ENCODE results near the gene NEMP2. TPM values are rescaled to one million over a fixed set of nuclear protein-coding genes. Genes with fewer than 3 reads are reported as not detected.

Gene NEMP2
- total RNA-seq, 1 experiment from 2014 or later: 12.0 TPM

GRCh38 chr2:190524928-190525327, 9.6 kb downstream of the NEMP2 start:
- Histone ChIP-seq H3K4me3 (ENCODE audit: low read depth in 2 of 2, low read length in 2 of 2) (no peak overlapping the region), H3K27me3 (ENCODE audit: control insufficient read depth, insufficient read depth, low read length) (no peaks in the 10 kb centered on the region), H3K4me1 (ENCODE audit: control insufficient read depth, insufficient read depth, low read length) (no peaks in the 10 kb centered on the region; the same call in 1 of the 2 replicates), H3K27ac (ENCODE audit: low read length) (no peak overlapping the region), H3K36me3 (ENCODE audit: control insufficient read depth, insufficient read depth, low read length) (no peaks in the 10 kb centered on the region), H3K9me3 (ENCODE audit: control insufficient read depth, insufficient read depth, low read depth, low read length) (no peaks in the 10 kb centered on the region)
- TF ChIP-seq, protein P1, sequence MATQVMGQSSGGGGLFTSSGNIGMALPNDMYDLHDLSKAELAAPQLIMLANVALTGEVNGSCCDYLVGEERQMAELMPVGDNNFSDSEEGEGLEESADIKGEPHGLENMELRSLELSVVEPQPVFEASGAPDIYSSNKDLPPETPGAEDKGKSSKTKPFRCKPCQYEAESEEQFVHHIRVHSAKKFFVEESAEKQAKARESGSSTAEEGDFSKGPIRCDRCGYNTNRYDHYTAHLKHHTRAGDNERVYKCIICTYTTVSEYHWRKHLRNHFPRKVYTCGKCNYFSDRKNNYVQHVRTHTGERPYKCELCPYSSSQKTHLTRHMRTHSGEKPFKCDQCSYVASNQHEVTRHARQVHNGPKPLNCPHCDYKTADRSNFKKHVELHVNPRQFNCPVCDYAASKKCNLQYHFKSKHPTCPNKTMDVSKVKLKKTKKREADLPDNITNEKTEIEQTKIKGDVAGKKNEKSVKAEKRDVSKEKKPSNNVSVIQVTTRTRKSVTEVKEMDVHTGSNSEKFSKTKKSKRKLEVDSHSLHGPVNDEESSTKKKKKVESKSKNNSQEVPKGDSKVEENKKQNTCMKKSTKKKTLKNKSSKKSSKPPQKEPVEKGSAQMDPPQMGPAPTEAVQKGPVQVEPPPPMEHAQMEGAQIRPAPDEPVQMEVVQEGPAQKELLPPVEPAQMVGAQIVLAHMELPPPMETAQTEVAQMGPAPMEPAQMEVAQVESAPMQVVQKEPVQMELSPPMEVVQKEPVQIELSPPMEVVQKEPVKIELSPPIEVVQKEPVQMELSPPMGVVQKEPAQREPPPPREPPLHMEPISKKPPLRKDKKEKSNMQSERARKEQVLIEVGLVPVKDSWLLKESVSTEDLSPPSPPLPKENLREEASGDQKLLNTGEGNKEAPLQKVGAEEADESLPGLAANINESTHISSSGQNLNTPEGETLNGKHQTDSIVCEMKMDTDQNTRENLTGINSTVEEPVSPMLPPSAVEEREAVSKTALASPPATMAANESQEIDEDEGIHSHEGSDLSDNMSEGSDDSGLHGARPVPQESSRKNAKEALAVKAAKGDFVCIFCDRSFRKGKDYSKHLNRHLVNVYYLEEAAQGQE (IDR thresholded peaks at IDR 0.05; ENCODE audit: insufficient read depth in 1 of 2, low read depth in 2 of 2, low read length in 1 of 2): no peak
- no peak for TF ChIP-seq SIN3A (IDR thresholded peaks at IDR 0.05; ENCODE audit: borderline replicate concordance, insufficient read depth, low read depth, low read length)
- TF ChIP-seq POLR2AphosphoS5 (IDR thresholded peaks at IDR 0.05; ENCODE audit: low read depth, low read length): no peak
- TF ChIP-seq TCF7L2 (IDR thresholded peaks at IDR 0.05; ENCODE audit: low read depth, low read length): no peak
- TF ChIP-seq, protein P2, sequence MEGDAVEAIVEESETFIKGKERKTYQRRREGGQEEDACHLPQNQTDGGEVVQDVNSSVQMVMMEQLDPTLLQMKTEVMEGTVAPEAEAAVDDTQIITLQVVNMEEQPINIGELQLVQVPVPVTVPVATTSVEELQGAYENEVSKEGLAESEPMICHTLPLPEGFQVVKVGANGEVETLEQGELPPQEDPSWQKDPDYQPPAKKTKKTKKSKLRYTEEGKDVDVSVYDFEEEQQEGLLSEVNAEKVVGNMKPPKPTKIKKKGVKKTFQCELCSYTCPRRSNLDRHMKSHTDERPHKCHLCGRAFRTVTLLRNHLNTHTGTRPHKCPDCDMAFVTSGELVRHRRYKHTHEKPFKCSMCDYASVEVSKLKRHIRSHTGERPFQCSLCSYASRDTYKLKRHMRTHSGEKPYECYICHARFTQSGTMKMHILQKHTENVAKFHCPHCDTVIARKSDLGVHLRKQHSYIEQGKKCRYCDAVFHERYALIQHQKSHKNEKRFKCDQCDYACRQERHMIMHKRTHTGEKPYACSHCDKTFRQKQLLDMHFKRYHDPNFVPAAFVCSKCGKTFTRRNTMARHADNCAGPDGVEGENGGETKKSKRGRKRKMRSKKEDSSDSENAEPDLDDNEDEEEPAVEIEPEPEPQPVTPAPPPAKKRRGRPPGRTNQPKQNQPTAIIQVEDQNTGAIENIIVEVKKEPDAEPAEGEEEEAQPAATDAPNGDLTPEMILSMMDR (IDR thresholded peaks at IDR 0.05): no peak
- BruUV-seq (replicated peaks): no TSS peak
- CTCF ChIA-PET: no interaction called here
- POLR2A ChIA-PET: no interaction called here
- DNase-seq (ENCODE audit: low read depth, low spot score) (no peak), ATAC-seq (no peak)
- in situ Hi-C loops (cut with HindIII; ENCODE audit: low pct_unique_long_range_greater_than_20kb, low sequenced_read_pairs) (no loop called here), intact Hi-C loops (cut with micrococcal nuclease; ENCODE audit: unreplicated experiment) (no loop called here)

DNA sequence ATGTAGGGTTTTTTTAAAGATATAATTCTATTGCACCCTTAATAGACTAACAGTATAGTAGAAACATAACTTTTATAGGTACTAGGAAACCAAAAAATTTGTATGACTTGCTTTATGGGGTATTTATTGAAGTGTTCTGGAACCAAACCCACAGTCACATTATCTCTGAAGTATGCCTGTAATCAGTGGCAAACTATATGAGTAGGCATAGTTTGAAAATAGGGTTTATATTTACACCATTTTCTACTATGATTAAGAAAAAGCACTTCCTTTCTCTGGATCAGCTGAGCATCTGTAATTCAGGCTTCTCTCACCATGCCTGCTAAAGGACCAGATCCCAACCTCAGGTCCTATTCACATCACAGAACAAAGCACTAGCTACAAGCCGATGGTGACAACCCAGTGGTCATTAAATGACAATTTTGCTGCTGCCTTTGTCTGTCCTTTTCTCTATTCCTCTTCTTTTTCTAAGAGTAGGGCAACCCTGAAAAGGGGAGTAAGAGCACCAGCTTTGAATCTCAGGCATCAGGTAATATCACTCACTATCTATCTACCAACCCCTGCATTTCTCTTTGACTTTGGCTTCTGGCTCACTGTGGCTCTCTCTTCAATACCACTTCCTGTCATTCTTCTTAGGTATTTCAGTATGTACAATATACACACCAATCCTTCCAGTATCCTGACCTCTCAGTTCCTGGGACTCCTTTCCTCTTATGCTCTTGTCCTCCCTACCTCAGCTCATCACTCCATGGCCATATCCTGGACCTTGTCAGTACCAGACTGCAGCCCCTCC, 14.4 kb downstream of the NEMP2 start:
- Histone ChIP-seq H3K27me3 (ENCODE audit: control insufficient read depth, insufficient read depth, low read length) (no peaks in the 10 kb centered on the region), H3K9me3 (ENCODE audit: control insufficient read depth, insufficient read depth, low read depth, low read length) (no peaks in the 10 kb centered on the region), H3K27ac (ENCODE audit: low read length) (no peak overlapping the region), H3K4me3 (ENCODE audit: low read depth in 2 of 2, low read length in 2 of 2) (no peak overlapping the region), H3K4me1 (ENCODE audit: control insufficient read depth, insufficient read depth, low read length) (no peaks in the 10 kb centered on the region), H3K36me3 (ENCODE audit: control insufficient read depth, insufficient read depth, low read length) (peaks cover 2% of the 10 kb centered on the region; the same call in 1 of the 2 replicates)
- ChIA-PET POLR2A (no interaction called here), CTCF (no interaction called here)
- BruUV-seq (replicated peaks): no TSS peak
- intact Hi-C loops (cut with micrococcal nuclease; ENCODE audit: unreplicated experiment) (no loop called here), in situ Hi-C loops (cut with HindIII; ENCODE audit: low pct_unique_long_range_greater_than_20kb, low sequenced_read_pairs) (no loop called here)
- TF ChIP-seq, protein P1 (IDR thresholded peaks at IDR 0.05; ENCODE audit: insufficient read depth in 1 of 2, low read depth in 2 of 2, low read length in 1 of 2): no peak
- TF ChIP-seq TCF7L2 (IDR thresholded peaks at IDR 0.05; ENCODE audit: low read depth, low read length) (no peak), SIN3A (IDR thresholded peaks at IDR 0.05; ENCODE audit: borderline replicate concordance, insufficient read depth, low read depth, low read length) (no peak), POLR2AphosphoS5 (IDR thresholded peaks at IDR 0.05; ENCODE audit: low read depth, low read length) (no peak)
- TF ChIP-seq, protein P2 (IDR thresholded peaks at IDR 0.05): no peak
- DNase-seq (ENCODE audit: low read depth, low spot score): no peak
- ATAC-seq: no peak

All from Panc1 (cell line).